Activated CD4-positive, alpha-beta T cell treated with anti-CD3 and anti-CD28 coated beads, Interleukin-2, Interleukin-6, amounts not matched to agents 100 ng/mL and 50 ng/mL, durations not matched to agents 16 hours and 8 hours (primary cell): ENCODE data around the gene CCDC92B.

Experiments
- DNase-seq: peaks from one replicate; pipeline ENCODE4 v3.0.0-alpha.2; 2020

Gene CCDC92B

GRCh38 chr17:2777242-2777867 is 27.9 kb upstream of the CCDC92B start:
- no peak for DNase-seq

DNA sequence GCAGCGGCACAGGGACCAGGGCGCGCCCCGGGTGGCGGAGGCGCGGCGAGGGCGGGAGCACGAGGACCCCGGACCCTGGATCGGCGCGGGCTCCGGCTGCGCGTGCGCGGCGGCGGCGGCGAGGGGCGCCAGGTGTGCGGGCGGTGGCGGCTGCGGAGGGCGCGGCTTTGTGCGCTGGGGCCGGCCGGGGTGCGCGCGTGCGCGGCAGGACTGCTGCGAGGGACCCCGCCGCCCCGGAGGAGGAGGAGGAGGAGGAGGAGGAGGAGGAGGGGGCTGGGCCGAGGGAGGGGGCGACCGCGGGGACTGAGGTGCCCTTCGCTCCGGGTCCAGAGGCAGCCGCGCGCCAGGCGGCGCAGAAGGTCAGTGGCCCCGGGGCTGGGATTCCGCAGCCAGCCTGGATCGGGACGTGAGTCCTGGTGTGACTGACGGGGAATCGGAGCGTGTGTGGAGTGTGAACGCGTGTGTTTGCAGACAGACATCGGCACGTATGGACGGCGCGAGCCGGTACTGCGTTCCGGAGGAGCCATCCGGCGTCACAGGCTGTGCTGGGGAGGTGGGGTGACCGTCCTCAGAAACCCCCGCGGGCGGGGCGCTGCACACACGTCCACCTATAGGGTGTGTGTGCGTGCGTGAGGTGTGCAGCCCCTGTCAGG is 27.3 kb upstream of the CCDC92B start:
- no peak for DNase-seq

GRCh38 chr17:2775206-2775605 is 25.8 kb upstream of the CCDC92B start:
- no peak for DNase-seq

GRCh38 chr17:2770129-2770528 is 20.7 kb upstream of the CCDC92B start:
- DNase-seq, result no peak

- no peak for DNase-seq
Measured at GRCh38 chr17:2758870-2759269, 9.4 kb upstream of the CCDC92B start.

DNA sequence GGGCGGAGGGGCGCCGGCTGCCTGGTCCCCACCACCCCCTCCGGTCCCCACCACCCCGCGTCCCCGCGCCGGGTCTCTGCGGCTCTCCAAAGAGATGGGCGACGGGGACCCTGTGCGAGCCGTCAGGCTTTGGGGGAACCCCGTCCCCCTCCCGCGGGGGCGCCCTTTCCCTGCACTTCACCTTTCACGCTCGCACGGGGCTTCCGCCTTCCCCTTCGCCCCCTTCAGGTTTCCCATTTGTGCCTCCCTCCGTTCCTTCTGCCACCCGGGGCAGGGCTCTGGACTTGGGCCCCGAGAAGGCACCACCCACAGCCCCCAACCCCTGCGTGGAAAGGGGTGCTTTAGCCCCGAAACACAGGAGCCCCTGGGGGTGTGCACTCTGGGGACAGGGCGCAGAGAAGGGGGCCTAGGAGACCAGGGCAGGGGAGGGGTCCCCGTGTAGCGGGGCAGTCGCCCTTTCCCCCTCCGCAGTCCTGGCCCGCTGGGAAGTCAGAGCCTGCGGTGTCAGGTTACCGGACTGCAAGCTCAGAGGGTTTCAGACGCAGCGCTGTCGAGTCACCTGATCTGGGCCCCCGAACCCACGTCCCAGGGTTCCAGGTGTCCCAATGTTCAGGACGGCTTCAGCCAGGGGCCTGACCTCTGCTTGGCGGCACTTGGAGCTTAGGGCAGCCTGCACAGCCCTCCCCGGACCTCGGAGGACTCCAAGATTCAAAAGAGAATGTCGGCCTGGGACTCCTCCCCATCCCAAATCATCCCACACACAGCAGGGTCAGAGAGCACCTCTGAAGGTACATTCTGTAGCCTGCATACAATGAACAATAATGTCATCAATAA is 6.7 kb upstream of the CCDC92B start:
- no peak for DNase-seq

DNA sequence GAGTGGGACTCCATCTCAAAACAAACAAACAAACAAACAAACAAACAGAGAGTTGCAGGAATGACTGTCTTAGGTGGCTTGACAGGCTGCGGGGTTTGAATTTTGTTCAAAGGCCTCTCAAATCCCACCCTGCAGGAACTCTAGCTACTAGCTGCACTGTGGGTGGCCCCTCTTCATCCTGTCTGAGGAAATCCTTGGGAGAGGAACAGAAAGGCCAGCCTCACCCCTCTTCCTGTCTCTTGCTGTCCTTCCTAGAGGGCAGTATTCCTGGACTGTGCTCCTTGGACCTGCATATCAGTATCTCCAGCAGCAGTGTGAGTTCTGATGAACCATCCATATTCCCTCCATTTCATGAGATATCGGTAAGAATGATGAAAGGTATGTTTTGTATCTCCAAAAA is 2.0 kb upstream of the CCDC92B start:
- DNase-seq, result no peak

DNA sequence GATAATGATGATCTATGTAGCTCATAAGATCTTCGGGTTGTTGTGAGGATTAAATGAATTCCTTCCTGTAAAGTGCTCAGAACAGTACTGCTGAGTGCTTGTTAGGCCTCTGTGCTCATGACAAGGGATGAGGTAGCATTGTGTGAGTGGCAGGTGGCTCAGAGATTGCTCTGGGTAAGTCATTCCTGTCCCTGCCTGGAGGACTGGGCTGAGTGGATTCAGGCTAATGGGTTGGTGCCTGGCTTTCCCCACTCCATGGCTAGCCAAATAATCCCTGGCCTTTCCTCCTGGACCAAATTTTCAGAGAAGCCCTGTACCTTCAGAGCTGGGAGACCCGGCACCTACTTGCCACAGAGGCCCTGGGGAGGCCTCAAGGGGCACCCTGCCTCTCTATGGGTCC is 1.3 kb upstream of the CCDC92B start:
- DNase-seq, result no peak

DNA sequence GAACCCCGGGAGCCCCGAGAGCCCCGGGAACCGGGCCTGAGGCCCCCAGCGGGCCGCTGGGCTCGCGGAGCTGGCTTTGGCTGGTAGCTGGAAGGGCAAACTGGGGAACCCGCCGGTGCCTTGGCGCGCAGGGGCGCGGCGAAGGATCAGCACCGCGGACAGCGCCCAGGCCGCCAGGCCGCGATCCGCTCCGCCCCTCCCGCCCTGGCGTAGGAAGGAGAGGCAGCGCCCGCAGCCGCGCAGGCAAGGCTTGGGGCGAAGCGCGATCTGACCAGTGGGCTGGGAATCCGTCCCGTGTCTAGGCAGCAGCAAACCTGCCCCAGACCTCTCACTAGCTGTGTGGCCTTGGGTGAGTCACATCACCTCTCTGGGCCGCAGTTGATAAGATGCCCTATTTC is 331 bp upstream of the CCDC92B start:
- peak; percentile 75 for DNase-seq

GRCh38 chr17:2745317-2746037 is 4.0 kb downstream of the CCDC92B start:
- DNase-seq, result no peak

GRCh38 chr17:2737693-2738092 is 11.8 kb downstream of the CCDC92B start:
- no peak for DNase-seq

GRCh38 chr17:2736956-2737355 is 12.5 kb downstream of the CCDC92B start:
- DNase-seq, result no peak

GRCh38 chr17:2735896-2736295 is 13.6 kb downstream of the CCDC92B start:
- DNase-seq, result no peak

DNA sequence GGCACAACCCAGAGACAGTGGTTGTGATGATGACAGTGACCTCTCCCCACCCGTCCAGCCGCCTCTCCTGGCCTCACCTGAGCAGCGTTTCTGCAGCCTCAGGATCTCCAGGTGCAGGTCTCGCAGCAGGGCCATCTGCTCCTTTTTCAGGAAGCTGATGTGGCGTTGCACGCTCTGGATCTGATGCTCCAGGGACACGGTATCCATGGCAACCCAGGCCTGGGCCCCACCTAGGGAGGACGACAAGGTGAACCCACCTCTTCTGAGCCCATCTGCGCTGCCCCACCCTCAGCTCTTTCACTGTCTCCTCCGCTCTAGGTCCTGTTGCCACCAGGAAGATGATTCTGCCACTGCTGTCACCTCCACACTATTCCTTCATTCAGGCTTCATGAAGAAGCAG is 14.5 kb downstream of the CCDC92B start:
- no peak for DNase-seq

- DNase-seq, result no peak
Measured at GRCh38 chr17:2731807-2732206, 17.6 kb downstream of the CCDC92B start.

DNA sequence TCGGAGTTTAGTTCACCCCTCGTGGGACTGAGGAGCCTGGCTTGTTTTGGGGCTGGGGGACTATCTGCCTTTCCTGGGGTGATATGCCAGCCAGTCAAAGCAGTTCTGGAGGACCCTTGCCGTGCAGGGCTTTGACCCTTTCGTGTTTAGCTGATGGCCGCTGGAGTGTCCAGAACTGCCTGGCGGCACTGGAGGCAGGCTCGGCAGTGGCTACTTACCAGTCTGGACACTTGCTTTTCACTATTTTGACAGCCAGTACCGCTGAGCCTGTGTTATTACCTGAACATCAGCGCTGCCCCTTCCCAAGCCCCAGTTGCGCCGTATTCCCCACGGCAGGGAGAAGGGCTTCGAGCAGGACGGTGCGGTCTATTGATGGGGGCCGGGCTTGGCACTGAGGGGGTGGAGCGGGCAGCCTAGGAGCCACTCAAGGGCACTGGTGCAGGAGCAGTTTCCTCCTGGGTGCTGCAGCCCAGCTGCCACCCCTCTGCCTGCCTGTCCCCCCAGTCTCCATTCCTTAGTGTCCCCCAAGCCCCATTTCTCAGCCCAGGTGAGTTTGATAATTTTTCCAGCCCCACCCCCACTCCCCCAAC is 18.6 kb downstream of the CCDC92B start:
- no peak for DNase-seq

DNA sequence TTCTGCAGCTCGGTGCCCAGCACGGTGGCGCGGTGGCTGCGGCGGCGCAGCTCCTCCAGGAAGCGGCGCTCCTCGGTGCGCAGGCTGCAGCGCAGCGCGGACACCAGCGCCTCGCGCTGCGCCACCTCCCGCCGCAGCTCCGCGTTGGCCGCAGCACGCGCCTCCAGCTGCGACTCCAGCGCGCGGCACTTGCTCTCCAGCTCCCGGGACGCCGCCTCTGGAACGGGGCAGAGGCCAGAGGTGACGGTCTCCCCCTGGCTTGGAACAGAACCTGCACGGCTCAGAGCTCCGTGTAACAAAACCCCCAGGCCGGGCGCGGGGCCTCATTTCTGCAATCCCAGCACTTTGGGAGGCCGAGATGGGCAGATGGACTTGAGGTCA is 24.7 kb downstream of the CCDC92B start:
- DNase-seq, result peak; percentile 57

DNA sequence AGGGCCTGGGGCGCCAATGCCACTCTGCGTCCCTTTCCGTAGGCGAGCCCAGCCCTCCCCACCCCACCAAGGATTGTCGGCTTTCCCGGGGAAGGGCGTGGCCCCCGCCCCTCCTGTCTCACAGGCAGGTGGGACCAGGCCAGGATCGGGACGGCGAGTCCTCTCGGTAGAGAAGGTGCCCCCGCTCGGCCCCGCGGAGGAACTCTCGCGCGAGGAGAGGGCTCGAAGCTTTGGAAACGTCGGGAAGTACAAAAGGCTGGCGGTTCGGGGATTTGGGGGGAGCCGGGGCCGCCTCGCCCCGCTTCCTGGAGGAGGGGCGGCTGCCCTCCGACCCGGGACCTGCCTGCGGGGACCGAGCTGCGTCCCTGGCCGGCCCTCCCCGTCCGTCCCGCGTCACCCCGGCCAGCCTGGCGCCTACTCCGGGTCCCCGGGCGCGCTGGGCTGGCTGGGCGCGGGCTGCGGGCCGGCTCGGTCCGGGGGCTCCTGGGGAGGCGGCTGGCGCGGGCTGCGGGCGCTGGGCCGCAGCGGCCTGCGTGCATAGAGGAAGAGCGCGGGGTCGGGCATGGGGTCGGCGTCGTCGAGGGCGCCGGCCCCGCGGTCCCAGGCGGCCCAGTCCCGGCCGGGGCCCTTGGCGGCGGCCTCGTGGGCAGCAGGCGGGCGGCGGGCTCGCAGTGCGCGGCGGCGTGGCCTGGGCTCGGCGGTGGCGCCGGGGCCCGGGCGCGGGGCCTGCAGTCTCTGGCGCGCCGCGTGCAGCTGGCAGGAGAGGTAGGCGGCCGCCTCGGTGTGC is 25.3 kb downstream of the CCDC92B start:
- DNase-seq, result no peak

DNA sequence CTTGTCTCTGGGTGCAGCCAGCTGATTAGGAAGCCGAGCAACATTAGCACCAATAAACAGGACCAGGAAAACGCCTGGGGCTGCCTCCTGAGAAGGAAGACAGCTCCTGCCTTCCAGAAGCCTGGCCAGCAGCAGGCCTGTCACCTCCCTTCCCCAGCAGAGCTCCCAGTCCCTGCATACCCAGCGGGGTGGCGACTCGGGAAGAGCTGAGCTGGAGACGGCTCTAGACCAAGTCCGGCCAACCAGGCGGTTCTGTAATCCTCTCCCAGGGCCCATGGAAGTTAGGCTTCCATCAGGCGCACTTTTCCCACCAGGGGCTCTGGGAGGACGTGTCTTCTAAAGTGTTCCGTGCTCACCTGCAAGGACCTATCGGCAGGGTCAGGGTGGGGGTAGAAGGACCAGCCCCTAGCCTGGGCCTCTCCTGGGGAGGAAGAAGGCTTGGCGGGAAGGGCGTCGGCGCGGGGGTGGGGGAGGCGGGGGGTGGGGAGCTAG is 25.9 kb downstream of the CCDC92B start:
- DNase-seq, result no peak

- DNase-seq, result no peak
Measured at GRCh38 chr17:2722611-2723010, 26.8 kb downstream of the CCDC92B start.

- DNase-seq, result no peak
Measured at GRCh38 chr17:2721603-2722002, 27.8 kb downstream of the CCDC92B start.

DNA sequence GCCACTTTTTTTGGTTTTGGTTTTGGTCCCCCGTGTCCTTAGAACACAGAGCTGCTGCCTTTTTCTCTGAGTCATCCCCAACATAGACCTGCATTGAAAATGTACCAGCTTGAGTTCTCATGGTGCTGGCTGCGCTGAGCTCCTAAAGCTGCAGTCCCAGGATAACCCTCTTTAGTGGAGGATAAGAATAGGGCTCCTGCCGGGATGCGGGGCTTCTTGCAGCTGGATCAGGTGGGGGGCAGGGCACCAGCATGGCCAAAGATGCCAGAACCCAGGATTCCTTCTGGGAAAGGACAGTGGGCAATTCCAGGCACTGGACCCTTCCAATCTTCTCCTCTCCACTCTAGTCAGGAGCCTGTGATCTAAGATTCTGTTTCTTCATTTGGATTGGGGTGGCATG is 29.6 kb downstream of the CCDC92B start:
- DNase-seq, result no peak
